ENCODE results near the gene ALOX15B. TPM values are rescaled to one million over a fixed set of nuclear protein-coding genes. Genes with fewer than 3 reads are reported as not detected.

ALOX15B gene
- total RNA-seq, 1 donor from 2014 or later, result not detected

GRCh38 chr17:8012045-8012580, 26.7 kb upstream of the ALOX15B start:
- no peaks in the 10 kb centered on the region for H3K9me3 Mint-ChIP-seq (ENCODE audit: low read depth)
- no peak overlapping the region for H3K27ac Mint-ChIP-seq
- no peak for TF ChIP-seq CTCF (IDR thresholded peaks at IDR 0.05; ENCODE audit: unreplicated experiment)
- H3K36me3 Mint-ChIP-seq (ENCODE audit: insufficient read depth), result no peaks in the 10 kb centered on the region
- no peak overlapping the region for H3K4me3 Mint-ChIP-seq (ENCODE audit: low read depth)
- peaks cover 71% of the 10 kb centered on the region for H3K27me3 Mint-ChIP-seq
- peaks cover 5% of the 10 kb centered on the region for H3K4me1 Mint-ChIP-seq (ENCODE audit: low read depth)
- DNase-seq (ENCODE audit: low spot score, unreplicated experiment), result no peak

GRCh38 chr17:8012996-8013640, 25.7 kb upstream of the ALOX15B start:
- DNase-seq (ENCODE audit: low spot score, unreplicated experiment), result no peak
- no peak overlapping the region for H3K27ac Mint-ChIP-seq
- H3K4me3 Mint-ChIP-seq (ENCODE audit: low read depth), result no peak overlapping the region
- H3K36me3 Mint-ChIP-seq (ENCODE audit: insufficient read depth), result no peaks in the 10 kb centered on the region
- TF ChIP-seq CTCF (IDR thresholded peaks at IDR 0.05; ENCODE audit: unreplicated experiment), result no peak
- peaks cover 5% of the 10 kb centered on the region for H3K4me1 Mint-ChIP-seq (ENCODE audit: low read depth)
- H3K9me3 Mint-ChIP-seq (ENCODE audit: low read depth), result no peaks in the 10 kb centered on the region
- H3K27me3 Mint-ChIP-seq, result peaks cover 73% of the 10 kb centered on the region

DNA sequence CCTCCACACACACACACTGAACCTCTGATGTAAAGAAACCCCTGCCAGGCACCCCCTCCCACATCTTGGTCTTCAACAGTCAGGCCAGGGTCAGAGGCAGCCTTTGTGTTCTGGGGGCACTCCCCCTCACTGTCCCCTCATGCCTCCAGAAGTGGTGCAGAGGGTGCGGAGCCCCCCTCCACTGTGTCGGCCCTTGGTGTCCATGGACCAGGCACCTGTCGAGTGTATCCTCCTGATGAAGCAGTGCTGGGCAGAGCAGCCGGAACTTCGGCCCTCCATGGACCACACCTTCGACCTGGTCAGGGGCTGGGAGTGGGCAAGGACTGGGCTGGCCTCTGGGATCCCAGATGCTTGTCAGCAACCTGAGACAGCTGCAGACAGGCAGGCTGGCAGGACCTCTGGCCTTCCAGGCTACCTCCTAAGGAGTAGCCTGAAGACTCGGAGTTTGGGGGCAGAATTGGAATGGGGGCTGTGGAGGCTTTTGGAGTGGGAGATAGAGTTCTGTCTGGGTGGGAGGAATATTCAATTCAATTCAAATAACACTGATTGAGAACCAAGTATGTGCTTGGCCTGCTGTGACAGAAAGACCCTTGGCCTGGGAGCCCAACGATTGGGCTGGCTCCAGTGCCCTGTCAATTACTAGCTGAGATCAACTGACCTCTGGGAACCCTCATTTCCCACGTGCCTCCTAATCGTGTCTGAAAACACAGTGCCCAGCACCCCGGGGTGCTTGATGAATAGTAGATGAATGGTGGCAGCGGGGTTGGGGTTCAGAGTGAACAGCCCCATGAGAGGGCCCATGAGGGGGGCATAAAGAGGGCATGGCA, 24.9 kb upstream of the ALOX15B start:
- Mint-ChIP-seq H3K4me1 (ENCODE audit: low read depth) (peaks cover 5% of the 10 kb centered on the region), H3K27ac (no peak overlapping the region), H3K4me3 (ENCODE audit: low read depth) (no peak overlapping the region), H3K36me3 (ENCODE audit: insufficient read depth) (no peaks in the 10 kb centered on the region), H3K9me3 (ENCODE audit: low read depth) (no peaks in the 10 kb centered on the region), H3K27me3 (peaks cover 73% of the 10 kb centered on the region)
- DNase-seq (ENCODE audit: low spot score, unreplicated experiment), result no peak
- no peak for TF ChIP-seq CTCF (IDR thresholded peaks at IDR 0.05; ENCODE audit: unreplicated experiment)

- Mint-ChIP-seq H3K27ac (no peak overlapping the region), H3K27me3 (peaks cover 75% of the 10 kb centered on the region), H3K9me3 (ENCODE audit: low read depth) (no peaks in the 10 kb centered on the region), H3K36me3 (ENCODE audit: insufficient read depth) (no peaks in the 10 kb centered on the region), H3K4me1 (ENCODE audit: low read depth) (peaks cover 5% of the 10 kb centered on the region), H3K4me3 (ENCODE audit: low read depth) (no peak overlapping the region)
- DNase-seq (ENCODE audit: low spot score, unreplicated experiment), result no peak
- no peak for TF ChIP-seq CTCF (IDR thresholded peaks at IDR 0.05; ENCODE audit: unreplicated experiment)
These were observed 24.4 kb upstream of the ALOX15B start for GRCh38 chr17:8014558-8014850.

GRCh38 chr17:8015236-8015956, 23.5 kb upstream of the ALOX15B start:
- H3K27me3 Mint-ChIP-seq, result peaks cover 77% of the 10 kb centered on the region
- DNase-seq (ENCODE audit: low spot score, unreplicated experiment), result no peak

More at GRCh38 chr17:8015236-8015956, 23.5 kb upstream of the ALOX15B start:
- TF ChIP-seq CTCF (IDR thresholded peaks at IDR 0.05; ENCODE audit: unreplicated experiment), result no peak
- H3K4me3 Mint-ChIP-seq (ENCODE audit: low read depth), result no peak overlapping the region
- peaks cover 5% of the 10 kb centered on the region for H3K4me1 Mint-ChIP-seq (ENCODE audit: low read depth)
- no peak overlapping the region for H3K27ac Mint-ChIP-seq
- no peaks in the 10 kb centered on the region for H3K36me3 Mint-ChIP-seq (ENCODE audit: insufficient read depth)
- no peaks in the 10 kb centered on the region for H3K9me3 Mint-ChIP-seq (ENCODE audit: low read depth)

Data from progenitor cell of endocrine pancreas (in vitro differentiated cells).